WTC11 (cell line): ENCODE measurements around the gene SLC25A22. TPM values are rescaled to one million over a fixed set of nuclear protein-coding genes. Genes with fewer than 3 reads are reported as not detected.

Source experiments
- ATAC-seq: fragments of 200-7000 bp; cut with Tn5 transposase; 2 replicates; pipeline ENCODE4 v1.10.0; 2021; ENCODE audit warnings: mild to moderate bottlenecking, moderate library complexity
- CTCF ChIA-PET: fragments of 300-600 bp; sonication (Branson Sonifier 250); formaldehyde crosslinking; loops from one replicate; lab custom pipeline; 2021; ENCODE audit warnings: antibody characterized with exemption; lab: Charles Lee
- POLR2A ChIA-PET: fragments of 350-600 bp; sonication (Branson Sonifier 250); formaldehyde crosslinking; loops from one replicate; lab custom pipeline; 2021; ENCODE audit warnings: antibody characterized with exemption; lab: Charles Lee
- DNase-seq: peaks from one replicate; pipeline ENCODE4 v3.0.0; 2021; ENCODE audit warnings: low spot score
- H3K27ac Mint-ChIP-seq: 2 replicates; pipeline ENCODE4 v1.8.0; 2021; ENCODE audit warnings: mixed read lengths
- H3K27me3 Mint-ChIP-seq: 2 replicates; pipeline ENCODE4 v1.8.0; 2021; ENCODE audit warnings: low read depth, mild to moderate bottlenecking, moderate library complexity, mixed read lengths
- H3K36me3 Mint-ChIP-seq: 2 replicates; pipeline ENCODE4 v1.8.0; 2021; ENCODE audit warnings: mixed read lengths
- H3K4me1 Mint-ChIP-seq: 2 replicates; pipeline ENCODE4 v1.8.0; 2022; ENCODE audit warnings: mixed read lengths
- H3K4me3 Mint-ChIP-seq: 2 replicates; pipeline ENCODE4 v1.8.0; 2021; ENCODE audit warnings: mild to moderate bottlenecking, moderate library complexity, mixed read lengths
- H3K9me3 Mint-ChIP-seq: 2 replicates; pipeline ENCODE4 v1.8.0; 2021; ENCODE audit warnings: mixed read lengths
- ARID4B ChIP-seq: sonication (generic); formaldehyde crosslinking; IDR thresholded peaks from 2 replicates; pipeline ENCODE4 v1.8.0; 2023; ENCODE audit warnings: missing genetic modification reagents, mild to moderate bottlenecking, borderline replicate concordance
- CBFB ChIP-seq: sonication (generic); formaldehyde crosslinking; IDR thresholded peaks from 2 replicates; pipeline ENCODE4 v1.8.1; 2022; ENCODE audit warnings: mild to moderate bottlenecking, low read depth, missing genetic modification reagents
- ELF4 ChIP-seq: sonication (generic); formaldehyde crosslinking; IDR thresholded peaks from 2 replicates; pipeline ENCODE4 v1.8.1; 2022; ENCODE audit warnings: low read depth, mild to moderate bottlenecking, moderate library complexity, missing genetic modification reagents
- FOXP4 ChIP-seq: sonication (generic); formaldehyde crosslinking; IDR thresholded peaks from 2 replicates; pipeline ENCODE4 v1.8.0; 2022; ENCODE audit warnings: mild to moderate bottlenecking, missing genetic modification reagents
- GTF2I ChIP-seq: fragments of 250-450 bp; sonication (Bioruptor Pico); conservative IDR thresholded peaks from 2 replicates; pipeline ENCODE4 v1.4.0; 2021; ENCODE audit warnings: mild to moderate bottlenecking
- HMGA2 ChIP-seq: fragments of 250-450 bp; sonication (Bioruptor Pico); IDR thresholded peaks from 2 replicates; pipeline ENCODE4 v1.4.0; 2021; ENCODE audit warnings: mild to moderate bottlenecking, moderate library complexity
- HMGXB4 ChIP-seq: sonication (generic); formaldehyde crosslinking; IDR thresholded peaks from 2 replicates; pipeline ENCODE4 v1.8.1; 2023; ENCODE audit warnings: mild to moderate bottlenecking, moderate library complexity, missing genetic modification reagents
- KAT7 ChIP-seq: sonication (generic); formaldehyde crosslinking; IDR thresholded peaks from 2 replicates; pipeline ENCODE4 v1.8.1; 2023; ENCODE audit warnings: missing genetic modification reagents, mild to moderate bottlenecking, borderline replicate concordance
- SMAD3 ChIP-seq: sonication (generic); formaldehyde crosslinking; IDR thresholded peaks from 2 replicates; pipeline ENCODE4 v1.8.0; 2022; ENCODE audit warnings: missing genetic modification reagents, mild to moderate bottlenecking, borderline replicate concordance
- SP1 ChIP-seq: sonication (generic); formaldehyde crosslinking; conservative IDR thresholded peaks from 2 replicates; pipeline ENCODE4 v1.8.1; 2022; ENCODE audit warnings: missing genetic modification reagents
- TCF7 ChIP-seq: sonication (generic); formaldehyde crosslinking; IDR thresholded peaks from 2 replicates; pipeline ENCODE4 v1.8.0; 2022; ENCODE audit warnings: mild to moderate bottlenecking, low read depth, missing genetic modification reagents, moderate library complexity
- TEAD1 ChIP-seq: sonication (generic); formaldehyde crosslinking; IDR thresholded peaks from 2 replicates; pipeline ENCODE4 v1.8.0; 2022; ENCODE audit warnings: mild to moderate bottlenecking, missing genetic modification reagents
- TEAD4 ChIP-seq: sonication (generic); formaldehyde crosslinking; IDR thresholded peaks from 2 replicates; pipeline ENCODE4 v1.8.0; 2022; ENCODE audit warnings: mild to moderate bottlenecking, missing genetic modification reagents
- ZBTB43 ChIP-seq: sonication (generic); formaldehyde crosslinking; IDR thresholded peaks from 2 replicates; pipeline ENCODE4 v1.8.1; 2023; ENCODE audit warnings: mild to moderate bottlenecking, missing genetic modification reagents
- ZNF138 ChIP-seq: sonication (generic); formaldehyde crosslinking; conservative IDR thresholded peaks from 2 replicates; pipeline ENCODE4 v1.8.1; 2022; ENCODE audit warnings: mild to moderate bottlenecking, moderate library complexity, missing genetic modification reagents
- ZNF263 ChIP-seq: sonication (generic); formaldehyde crosslinking; IDR thresholded peaks from 2 replicates; pipeline ENCODE4 v1.8.1; 2022; ENCODE audit warnings: low read depth, mild to moderate bottlenecking, moderate library complexity, missing genetic modification reagents
- ZNF317 ChIP-seq: sonication (generic); formaldehyde crosslinking; IDR thresholded peaks from 2 replicates; pipeline ENCODE4 v1.8.1; 2023; ENCODE audit warnings: low read depth, mild to moderate bottlenecking, moderate library complexity, missing genetic modification reagents, borderline replicate concordance
- ZNF396 ChIP-seq: fragments of 250-450 bp; sonication (Bioruptor Pico); IDR thresholded peaks from 2 replicates; pipeline ENCODE4 v1.8.0; 2021; ENCODE audit warnings: mild to moderate bottlenecking, moderate library complexity, borderline replicate concordance
- ZNF416 ChIP-seq: fragments of 250-450 bp; sonication (Bioruptor Pico); IDR thresholded peaks from 2 replicates; pipeline ENCODE4 v1.9.0; 2021; ENCODE audit warnings: mild to moderate bottlenecking, inconsistent platforms
- ZNF671 ChIP-seq: fragments of 250-450 bp; sonication (Bioruptor Pico); IDR thresholded peaks from 2 replicates; pipeline ENCODE4 v1.8.0; 2021; ENCODE audit warnings: mild to moderate bottlenecking
- ZSCAN18 ChIP-seq: fragments of 250-450 bp; sonication (Bioruptor Pico); IDR thresholded peaks from 2 replicates; pipeline ENCODE4 v2.1.2; 2022; ENCODE audit warnings: mild to moderate bottlenecking, moderate library complexity
- total RNA-seq: library from RNA; stranded (reverse); gene quantifications from 3 replicates; pipeline ENCODE4 v1.2.3, GENCODE V29; 2021
- TF ChIP-seq, protein P1 (sequence below): sonication (generic); formaldehyde crosslinking; IDR thresholded peaks from 2 replicates; pipeline ENCODE4 v1.8.0; 2023; ENCODE audit warnings: mild to moderate bottlenecking, missing genetic modification reagents

The SLC25A22 gene
- total RNA-seq, 1 experiment from 2014 or later = 44.8 TPM

DNA sequence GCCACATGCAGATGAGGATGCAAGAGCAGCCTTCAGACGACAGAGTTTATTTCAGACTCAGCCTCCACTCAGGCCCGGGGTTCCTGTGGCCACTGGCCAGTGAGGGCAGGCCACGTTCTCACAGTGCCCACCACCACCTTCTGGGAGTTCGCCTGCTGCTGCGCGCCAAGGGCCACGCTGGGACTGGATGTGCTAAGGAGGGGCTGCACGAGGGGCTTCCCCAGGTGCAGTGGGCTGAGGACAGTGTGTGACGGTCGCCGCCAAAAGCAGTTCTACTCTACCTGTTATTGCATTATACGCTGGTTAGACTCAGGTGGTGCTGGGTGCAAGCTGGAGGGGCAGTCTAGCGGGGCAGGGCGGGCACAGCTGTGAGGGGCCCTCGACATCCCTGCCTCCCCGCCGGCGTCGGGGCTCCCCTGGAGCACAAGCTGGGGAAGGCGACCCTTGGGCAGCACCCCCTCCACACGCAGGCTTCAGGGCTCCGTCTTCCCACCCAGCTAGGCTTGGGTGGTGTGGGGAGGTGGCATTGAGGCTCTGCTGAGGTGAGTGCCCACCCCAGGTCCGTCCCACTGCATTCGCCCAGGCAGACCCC lies 10.9 kb downstream of the SLC25A22 start (continued):
- TF ChIP-seq FOXP4 (CRISPR knock-in tag) = no peak
- TF ChIP-seq HMGXB4 = no peak
- TF ChIP-seq ZNF317 = no peak
- TF ChIP-seq ZNF263 (CRISPR knock-in tag) = no peak
- TF ChIP-seq TEAD1 (CRISPR knock-in tag) = no peak
- no peak for TF ChIP-seq TCF7 (CRISPR knock-in tag)
- no peak for TF ChIP-seq ZSCAN18 (CRISPR knock-in tag)
- no peak for TF ChIP-seq HMGA2
- TF ChIP-seq SP1 (CRISPR knock-in tag) = no peak
- no peak for TF ChIP-seq SMAD3 (CRISPR knock-in tag)
- no peak for TF ChIP-seq ZBTB43
- TF ChIP-seq, protein P1, sequence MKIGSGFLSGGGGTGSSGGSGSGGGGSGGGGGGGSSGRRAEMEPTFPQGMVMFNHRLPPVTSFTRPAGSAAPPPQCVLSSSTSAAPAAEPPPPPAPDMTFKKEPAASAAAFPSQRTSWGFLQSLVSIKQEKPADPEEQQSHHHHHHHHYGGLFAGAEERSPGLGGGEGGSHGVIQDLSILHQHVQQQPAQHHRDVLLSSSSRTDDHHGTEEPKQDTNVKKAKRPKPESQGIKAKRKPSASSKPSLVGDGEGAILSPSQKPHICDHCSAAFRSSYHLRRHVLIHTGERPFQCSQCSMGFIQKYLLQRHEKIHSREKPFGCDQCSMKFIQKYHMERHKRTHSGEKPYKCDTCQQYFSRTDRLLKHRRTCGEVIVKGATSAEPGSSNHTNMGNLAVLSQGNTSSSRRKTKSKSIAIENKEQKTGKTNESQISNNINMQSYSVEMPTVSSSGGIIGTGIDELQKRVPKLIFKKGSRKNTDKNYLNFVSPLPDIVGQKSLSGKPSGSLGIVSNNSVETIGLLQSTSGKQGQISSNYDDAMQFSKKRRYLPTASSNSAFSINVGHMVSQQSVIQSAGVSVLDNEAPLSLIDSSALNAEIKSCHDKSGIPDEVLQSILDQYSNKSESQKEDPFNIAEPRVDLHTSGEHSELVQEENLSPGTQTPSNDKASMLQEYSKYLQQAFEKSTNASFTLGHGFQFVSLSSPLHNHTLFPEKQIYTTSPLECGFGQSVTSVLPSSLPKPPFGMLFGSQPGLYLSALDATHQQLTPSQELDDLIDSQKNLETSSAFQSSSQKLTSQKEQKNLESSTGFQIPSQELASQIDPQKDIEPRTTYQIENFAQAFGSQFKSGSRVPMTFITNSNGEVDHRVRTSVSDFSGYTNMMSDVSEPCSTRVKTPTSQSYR (CRISPR knock-in tag) = no peak
- no peak for TF ChIP-seq GTF2I (CRISPR knock-in tag)

GRCh38 chr11:786235-787083 lies 11.6 kb downstream of the SLC25A22 start:
- H3K9me3 Mint-ChIP-seq = no peaks in the 10 kb centered on the region
- ChIA-PET CTCF (interaction anchor here (0.5 to 1.0 kb wide), 2 partner anchors 10 to 161 kb away, joined by 3 to 5 read pairs; no protein-coding TSS in a partner anchor), POLR2A (no interaction called here)
- peak overlapping the region; percentile 49; the same call in 1 of the 2 replicates for H3K27ac Mint-ChIP-seq
- ATAC-seq = no peak
- H3K4me1 Mint-ChIP-seq = peaks cover 28% of the 10 kb centered on the region
- no peak for DNase-seq
- no peaks in the 10 kb centered on the region for H3K27me3 Mint-ChIP-seq
- H3K4me3 Mint-ChIP-seq = no peak overlapping the region
- H3K36me3 Mint-ChIP-seq = peaks cover 3% of the 10 kb centered on the region
- no peak for TF ChIP-seq SMAD3 (CRISPR knock-in tag)
- TF ChIP-seq ZNF671 (CRISPR knock-in tag) = no peak
- TF ChIP-seq TEAD4 (CRISPR knock-in tag) = no peak
- no peak for TF ChIP-seq ZNF416
- no peak for TF ChIP-seq KAT7 (CRISPR knock-in tag)
- no peak for TF ChIP-seq ARID4B (CRISPR knock-in tag)
- TF ChIP-seq ELF4 (CRISPR knock-in tag) = no peak
- TF ChIP-seq ZNF138 (CRISPR knock-in tag) = no peak
- TF ChIP-seq CBFB = no peak
- TF ChIP-seq ZNF396 (CRISPR knock-in tag) = no peak
